ENCODE data around the gene PTGFRN. TPM values are rescaled to one million over a fixed set of nuclear protein-coding genes. Genes with fewer than 3 reads are reported as not detected.
A peak's percentile ranks its signal among the peaks of the same experiment; 100 is the strongest.
"Not testable (repeated sequence)": the region's sequence is repeated elsewhere in the genome, so short reads cannot be mapped to it uniquely, and the experiment has no call there.

The PTGFRN gene
- total RNA-seq, 1 donor from 2014 or later = 106 TPM

DNA sequence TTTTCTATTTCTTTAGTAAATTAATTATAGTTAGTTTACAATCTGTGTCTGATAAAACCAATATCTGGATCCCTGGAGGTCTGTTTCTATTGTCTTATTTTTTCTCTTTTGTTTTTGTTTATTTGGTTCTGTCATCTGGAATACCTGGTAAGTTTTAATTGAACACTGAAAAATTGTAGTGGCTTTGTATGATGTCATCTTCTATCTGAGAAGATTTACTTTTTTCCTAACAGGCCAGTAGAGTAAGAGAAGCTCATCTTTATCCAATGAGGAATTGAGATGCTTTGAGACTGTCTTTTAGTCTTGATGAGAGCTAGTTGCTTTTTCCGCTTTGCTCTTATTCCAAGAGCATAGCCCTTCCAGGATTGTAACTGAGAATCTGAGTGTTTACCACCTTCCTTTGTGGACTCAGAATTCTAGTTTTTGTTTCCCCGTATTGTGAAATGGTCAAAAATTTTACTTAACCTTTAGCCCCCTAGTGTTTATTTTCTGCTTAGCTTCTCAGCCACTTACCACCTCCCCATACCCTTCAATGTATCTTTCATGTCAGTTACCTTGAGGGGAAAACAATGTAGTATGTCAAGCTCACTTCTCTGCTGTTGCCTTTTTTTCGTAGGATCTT lies 25.0 kb downstream of the PTGFRN start:
- peaks cover 1% of the 10 kb centered on the region for H3K4me1 Mint-ChIP-seq
- no peaks in the 10 kb centered on the region for H3K27me3 Mint-ChIP-seq (ENCODE audit: low read depth)
- H3K27ac Mint-ChIP-seq = no peak overlapping the region
- no peak for DNase-seq (ENCODE audit: low spot score in 2 of 2, unreplicated experiment in 2 of 2)
- H3K9me3 Mint-ChIP-seq = no peaks in the 10 kb centered on the region
- peaks cover 14% of the 10 kb centered on the region for H3K36me3 Mint-ChIP-seq
- TF ChIP-seq, protein P1, sequence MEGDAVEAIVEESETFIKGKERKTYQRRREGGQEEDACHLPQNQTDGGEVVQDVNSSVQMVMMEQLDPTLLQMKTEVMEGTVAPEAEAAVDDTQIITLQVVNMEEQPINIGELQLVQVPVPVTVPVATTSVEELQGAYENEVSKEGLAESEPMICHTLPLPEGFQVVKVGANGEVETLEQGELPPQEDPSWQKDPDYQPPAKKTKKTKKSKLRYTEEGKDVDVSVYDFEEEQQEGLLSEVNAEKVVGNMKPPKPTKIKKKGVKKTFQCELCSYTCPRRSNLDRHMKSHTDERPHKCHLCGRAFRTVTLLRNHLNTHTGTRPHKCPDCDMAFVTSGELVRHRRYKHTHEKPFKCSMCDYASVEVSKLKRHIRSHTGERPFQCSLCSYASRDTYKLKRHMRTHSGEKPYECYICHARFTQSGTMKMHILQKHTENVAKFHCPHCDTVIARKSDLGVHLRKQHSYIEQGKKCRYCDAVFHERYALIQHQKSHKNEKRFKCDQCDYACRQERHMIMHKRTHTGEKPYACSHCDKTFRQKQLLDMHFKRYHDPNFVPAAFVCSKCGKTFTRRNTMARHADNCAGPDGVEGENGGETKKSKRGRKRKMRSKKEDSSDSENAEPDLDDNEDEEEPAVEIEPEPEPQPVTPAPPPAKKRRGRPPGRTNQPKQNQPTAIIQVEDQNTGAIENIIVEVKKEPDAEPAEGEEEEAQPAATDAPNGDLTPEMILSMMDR (IDR thresholded peaks at IDR 0.05; ENCODE audit: unreplicated experiment) = peak; percentile 28
- H3K4me3 Mint-ChIP-seq = no peak overlapping the region

DNA sequence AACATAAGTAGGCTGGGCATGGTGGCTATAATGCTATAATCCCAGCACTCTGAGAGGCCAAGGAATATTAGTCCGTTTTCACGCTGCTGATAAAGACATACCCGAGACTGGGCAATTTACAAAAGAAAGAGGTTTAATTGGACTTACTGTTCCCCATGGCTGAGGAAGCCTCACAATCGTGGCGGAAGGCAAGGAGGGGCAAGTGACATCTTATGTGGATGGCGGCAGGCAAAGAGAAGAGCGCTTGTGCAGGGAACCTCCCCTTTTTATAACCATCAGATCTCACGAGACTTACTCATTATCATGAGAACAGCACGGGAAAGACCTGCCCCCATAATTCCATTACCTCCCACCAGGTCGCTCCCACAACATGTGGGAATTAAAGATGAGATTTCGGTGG lies 28.5 kb downstream of the PTGFRN start:
- Mint-ChIP-seq H3K9me3 (no peaks in the 10 kb centered on the region), H3K4me1 (peaks cover 3% of the 10 kb centered on the region), H3K27ac (no peak overlapping the region), H3K36me3 (peaks cover 18% of the 10 kb centered on the region), H3K4me3 (no peak overlapping the region), H3K27me3 (ENCODE audit: low read depth) (no peaks in the 10 kb centered on the region)
- TF ChIP-seq, protein P1 (IDR thresholded peaks at IDR 0.05; ENCODE audit: unreplicated experiment) = no peak
- no peak for DNase-seq (ENCODE audit: low spot score in 2 of 2, unreplicated experiment in 2 of 2)

GRCh38 chr1:116939780-116940543 lies 30.2 kb downstream of the PTGFRN start:
- H3K27me3 Mint-ChIP-seq (ENCODE audit: low read depth); H3K4me1 Mint-ChIP-seq; H3K4me3 Mint-ChIP-seq; H3K9me3 Mint-ChIP-seq; H3K27ac Mint-ChIP-seq; DNase-seq (ENCODE audit: low spot score in 2 of 2, unreplicated experiment in 2 of 2): not testable (repeated sequence)
- peaks cover 27% of the 10 kb centered on the region for H3K36me3 Mint-ChIP-seq

DNA sequence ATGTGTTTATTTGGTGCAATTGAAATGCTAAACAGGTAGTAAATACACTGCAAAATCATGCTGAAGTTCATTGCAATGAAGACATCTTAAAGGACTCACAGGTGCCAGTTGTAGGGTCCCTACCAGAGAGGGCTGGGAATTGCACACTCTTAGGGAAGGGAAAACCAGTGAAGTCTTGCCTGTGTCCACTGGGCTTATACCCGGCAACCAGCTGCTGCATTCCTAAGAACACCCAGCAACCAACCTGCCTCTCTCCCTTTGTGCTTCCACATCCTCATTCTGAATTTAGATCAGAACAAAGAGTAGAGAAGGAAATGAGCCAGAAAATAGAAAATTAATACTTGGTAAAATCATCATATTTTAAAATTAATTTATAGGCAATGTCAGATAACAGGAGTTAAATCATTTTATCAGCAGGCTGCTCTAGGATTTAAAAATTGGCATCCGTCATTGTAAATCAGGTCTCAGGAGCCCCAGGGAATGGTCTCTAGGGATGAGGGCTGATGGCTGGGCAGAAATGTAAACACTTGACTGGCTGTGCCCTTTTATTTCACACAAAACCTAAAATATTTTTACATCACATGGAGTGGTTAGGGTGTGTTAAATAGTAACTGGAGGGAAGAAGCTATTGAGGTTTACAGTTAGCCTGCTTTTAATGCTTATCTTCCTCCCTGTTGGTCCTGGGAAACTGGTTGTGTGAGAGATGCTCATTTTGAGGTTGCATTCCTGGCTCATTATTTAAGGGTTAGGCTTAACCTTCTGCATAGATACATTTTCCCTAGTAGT lies 31.3 kb downstream of the PTGFRN start:
- H3K27ac Mint-ChIP-seq = no peak overlapping the region
- peaks cover 29% of the 10 kb centered on the region for H3K36me3 Mint-ChIP-seq
- DNase-seq (ENCODE audit: low spot score in 2 of 2, unreplicated experiment in 2 of 2) = no peak
- TF ChIP-seq, protein P1 (IDR thresholded peaks at IDR 0.05; ENCODE audit: unreplicated experiment) = no peak
- H3K27me3 Mint-ChIP-seq (ENCODE audit: low read depth) = no peaks in the 10 kb centered on the region
- peaks cover 2% of the 10 kb centered on the region for H3K4me1 Mint-ChIP-seq
- H3K9me3 Mint-ChIP-seq = no peaks in the 10 kb centered on the region
- H3K4me3 Mint-ChIP-seq = no peak overlapping the region

DNA sequence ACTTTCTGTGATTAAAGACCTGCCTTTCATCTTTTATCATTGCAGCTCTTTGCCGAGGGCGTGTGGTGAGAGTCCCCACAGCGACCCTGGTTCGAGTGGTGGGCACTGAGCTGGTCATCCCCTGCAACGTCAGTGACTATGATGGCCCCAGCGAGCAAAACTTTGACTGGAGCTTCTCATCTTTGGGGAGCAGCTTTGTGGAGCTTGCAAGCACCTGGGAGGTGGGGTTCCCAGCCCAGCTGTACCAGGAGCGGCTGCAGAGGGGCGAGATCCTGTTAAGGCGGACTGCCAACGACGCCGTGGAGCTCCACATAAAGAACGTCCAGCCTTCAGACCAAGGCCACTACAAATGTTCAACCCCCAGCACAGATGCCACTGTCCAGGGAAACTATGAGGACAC lies 32.0 kb downstream of the PTGFRN start:
- no peak overlapping the region for H3K4me3 Mint-ChIP-seq
- TF ChIP-seq, protein P1 (IDR thresholded peaks at IDR 0.05; ENCODE audit: unreplicated experiment) = no peak

GRCh38 chr1:116942344-116942743 lies 32.6 kb downstream of the PTGFRN start:
- Mint-ChIP-seq H3K27me3 (ENCODE audit: low read depth) (no peaks in the 10 kb centered on the region), H3K9me3 (no peaks in the 10 kb centered on the region), H3K4me3 (no peak overlapping the region), H3K27ac (no peak overlapping the region), H3K36me3 (peaks cover 25% of the 10 kb centered on the region), H3K4me1 (peaks cover 8% of the 10 kb centered on the region)
- TF ChIP-seq, protein P1 (IDR thresholded peaks at IDR 0.05; ENCODE audit: unreplicated experiment) = no peak
- DNase-seq (ENCODE audit: low spot score in 2 of 2, unreplicated experiment in 2 of 2) = no peak

More for the DNA sequence above, 32.0 kb downstream of the PTGFRN start:
- DNase-seq (ENCODE audit: low spot score in 2 of 2, unreplicated experiment in 2 of 2) = no peak
- Mint-ChIP-seq H3K9me3 (no peaks in the 10 kb centered on the region), H3K4me1 (peaks cover 2% of the 10 kb centered on the region), H3K27me3 (ENCODE audit: low read depth) (no peaks in the 10 kb centered on the region), H3K27ac (no peak overlapping the region), H3K36me3 (peaks cover 25% of the 10 kb centered on the region)
